GM12878 (cell line): ENCODE results near the gene CARD11. TPM values are rescaled to one million over a fixed set of nuclear protein-coding genes. Genes with fewer than 3 reads are reported as not detected.

Source experiments
- ATAC-seq: fragments of 200-7000 bp; cut with Tn5 transposase; 3 replicates; pipeline ENCODE4 v1.9.1; 2020; ENCODE audit warnings: mild to moderate bottlenecking, moderate library complexity
- BruUV-seq: library from RNA; stranded (reverse); fragments of 400-500 nt; replicated peaks from 2 replicates; lab custom pipeline; 2021; lab: Mats Ljungman, UMichigan
- CTCF ChIA-PET: fragments of 300-600 bp; sonication (Branson Sonifier 250); formaldehyde crosslinking; extraction: SDS; loops from one replicate; lab custom pipeline; 2021; ENCODE audit warnings: inconsistent platforms; lab: Yijun Ruan, JAX
- POLR2A ChIA-PET: fragments of 350-600 bp; formaldehyde crosslinking; extraction: SDS; loops from one replicate; lab custom pipeline; 2021; ENCODE audit warnings: inconsistent platforms; lab: Charles Lee
- RAD21 ChIA-PET: fragments of 300-600 bp; sonication (Branson Sonifier 250); formaldehyde crosslinking; loops from one replicate; lab custom pipeline; 2023; ENCODE audit warnings: antibody characterized with exemption; ENCODE audit not compliant: unreplicated experiment; lab: Charles Lee
- SMC1A ChIA-PET: fragments of 300-600 bp; sonication (Branson Sonifier 250); formaldehyde crosslinking; loops from one replicate; lab custom pipeline; 2023; ENCODE audit not compliant: unreplicated experiment, uncharacterized antibody; lab: Charles Lee
- DNase-seq: peaks from one replicate; pipeline ENCODE4 v3.0.0-alpha.2; 2011; ENCODE audit warnings: low read depth, low spot score
- FAIRE-seq: peaks from 3 replicates; lab custom pipeline; 2011; peaks lifted over from hg19 to GRCh38; lab: Jason Lieb, UNC
- H2AFZ ChIP-seq: 2 replicates; pipeline ENCODE4 v1.6.0; 2011; ENCODE audit warnings: low read depth, low read length, control low read depth; ENCODE audit not compliant: control insufficient read depth
- H3K27ac ChIP-seq: 2 replicates; pipeline ENCODE4 v1.5.1; 2011; ENCODE audit warnings: control low read depth; ENCODE audit not compliant: control insufficient read depth, insufficient read depth
- H3K27me3 ChIP-seq, 2 experiments: replicated peaks in 1 of 2; 2 replicates each; pipeline versions ENCODE4 v1.6.0 to v1.6.1; 2011; ENCODE audit warnings: low read length in 1 of 2; ENCODE audit not compliant: control insufficient read depth in 2 of 2, insufficient read depth in 2 of 2
- H3K36me3 ChIP-seq, 2 experiments: 2 replicates each; pipeline ENCODE4 v1.5.1; 2011; ENCODE audit warnings: low read length in 1 of 2; ENCODE audit not compliant: control insufficient read depth in 2 of 2, insufficient read depth in 2 of 2
- H3K4me1 ChIP-seq: 2 replicates; pipeline ENCODE4 v1.6.1; 2011; ENCODE audit warnings: mild to moderate bottlenecking, low read length, moderate library complexity, mixed read lengths; ENCODE audit not compliant: control insufficient read depth, insufficient read depth
- H3K4me2 ChIP-seq: 2 replicates; pipeline ENCODE4 v1.6.0; 2011; ENCODE audit warnings: control low read depth; ENCODE audit not compliant: control insufficient read depth, insufficient read depth
- H3K4me3 ChIP-seq: fragments of 200-600 bp; sonication (generic); 2 replicates; pipeline ENCODE4 v1.5.1; 2016
- H3K79me2 ChIP-seq: 2 replicates; pipeline ENCODE4 v1.6.0; 2011; ENCODE audit warnings: low read length; ENCODE audit not compliant: control insufficient read depth, insufficient read depth
- H3K9ac ChIP-seq: 2 replicates; pipeline ENCODE4 v1.8.0; 2011; ENCODE audit warnings: low read length, control low read depth, mixed read lengths; ENCODE audit not compliant: control insufficient read depth, insufficient read depth
- H3K9me3 ChIP-seq: replicated peaks from 3 replicates; pipeline ENCODE4 v1.5.1; 2011; ENCODE audit warnings: mild to moderate bottlenecking, low read length; ENCODE audit not compliant: control insufficient read depth, insufficient read depth
- H4K20me1 ChIP-seq: 2 replicates; pipeline ENCODE4 v1.6.0; 2011; ENCODE audit not compliant: control insufficient read depth, insufficient read depth
- CEBPB ChIP-seq, 2 experiments: fragments of 150-350 bp in 1 of 2; IDR thresholded peaks; 2 replicates each; pipeline ENCODE4 v1.6.1; 2012 to 2014; ENCODE audit warnings: low read depth in 2 of 2, low read length in 2 of 2, borderline replicate concordance in 1 of 2, inconsistent platforms in 1 of 2
- CREB1 ChIP-seq: IDR thresholded peaks from 2 replicates; pipeline ENCODE4 v1.6.1; 2012; ENCODE audit warnings: low read depth, mild to moderate bottlenecking, inconsistent platforms
- FOXM1 ChIP-seq: IDR thresholded peaks from 2 replicates; pipeline ENCODE4 v1.6.1; 2012; ENCODE audit warnings: low read depth, mild to moderate bottlenecking, inconsistent platforms, low read length, moderate library complexity
- HCFC1 ChIP-seq: fragments of 150-350 bp; IDR thresholded peaks from 2 replicates; pipeline ENCODE4 v1.6.1; 2014; ENCODE audit warnings: low read length
- NR2C2 ChIP-seq: IDR thresholded peaks from 2 replicates; pipeline ENCODE4 v1.6.1; 2011; ENCODE audit warnings: borderline replicate concordance, low read depth; ENCODE audit not compliant: control insufficient read depth, insufficient read length
- NRF1 ChIP-seq: conservative IDR thresholded peaks from 2 replicates; pipeline ENCODE4 v1.6.1; 2011; ENCODE audit warnings: mild to moderate bottlenecking, low read depth, low read length, improper control_type of control experiment
- PML ChIP-seq: IDR thresholded peaks from 2 replicates; pipeline ENCODE4 v1.6.1; 2012; ENCODE audit warnings: low read length, inconsistent platforms
- RUNX3 ChIP-seq: IDR thresholded peaks from 2 replicates; pipeline ENCODE4 v1.6.1; 2012; ENCODE audit warnings: low read length, inconsistent platforms
- SMAD1 ChIP-seq: fragments of 450-650 bp; IDR thresholded peaks from 2 replicates; pipeline ENCODE4 v1.6.1; 2018; ENCODE audit warnings: mild to moderate bottlenecking, low read depth; ENCODE audit not compliant: partially characterized antibody
- SMC3 ChIP-seq: IDR thresholded peaks from 2 replicates; pipeline ENCODE4 v1.6.1; 2011; ENCODE audit warnings: low read length, improper control_type of control experiment, borderline replicate concordance
- SP1 ChIP-seq: IDR thresholded peaks from one replicate; pipeline ENCODE4 v1.6.1; 2011; ENCODE audit warnings: low read depth, low read length
- STAT3 ChIP-seq: IDR thresholded peaks from 2 replicates; pipeline ENCODE4 v1.6.1; 2011; ENCODE audit warnings: low read depth, low read length, improper control_type of control experiment
- SUZ12 ChIP-seq: fragments of 200-600 bp; sonication (generic); IDR thresholded peaks from one replicate; pipeline ENCODE4 v1.6.1; 2018; ENCODE audit warnings: antibody characterized with exemption, mild to moderate bottlenecking; ENCODE audit not compliant: unreplicated experiment
- TAF1 ChIP-seq: IDR thresholded peaks from 2 replicates; pipeline ENCODE4 v1.6.1; 2011; ENCODE audit warnings: mild to moderate bottlenecking, low read depth, low read length, borderline replicate concordance
- TBL1XR1 ChIP-seq: IDR thresholded peaks from 2 replicates; pipeline ENCODE4 v1.6.1; 2012; ENCODE audit warnings: low read depth, low read length, improper control_type of control experiment
- WGBS: methylation state at CpG from one replicate; pipeline ENCODE4 v1.1.6; 2016; ENCODE audit warnings: low lambda C conversion rate; ENCODE audit not compliant: insufficient replicate concordance, insufficient coverage; ENCODE audit errors: missing lambda C conversion rate; 5-methylcytosine and 5-hydroxymethylcytosine counted together
- in situ Hi-C: fragments of 300-500 bp; cut with MboI; formaldehyde crosslinking; loops from 9 replicates; pipeline ENCODE4 v1.14.3; 2018; ENCODE audit warnings: mixed read lengths
- intact Hi-C: fragments of 100-400 bp; cut with micrococcal nuclease; formaldehyde crosslinking; loops from one replicate; pipeline ENCODE4 v1.14.2; 2022; ENCODE audit not compliant: unreplicated experiment
- polyA plus RNA-seq, 11 experiments: library from polyadenylated mRNA; depleted of rRNA in 4 of 11; unstranded in 6 of 11; stranded (reverse) in 5 of 11; fragments of >200 nt; fragmentation: Nextera tagmentation in 4 of 11; fragmentation: Illumina TruSeq in 1 of 11; extraction: Ambion mirVana in 4 of 11; extraction: Trizol in 1 of 11; gene quantifications; 1 replicate in 1 of 11; 2 replicates in 10 of 11; pipeline versions ENCODE4 v1.2.1 to v1.2.3, GENCODE V29; 2011 to 2016; ENCODE audit warnings: inconsistent platforms in 2 of 11, missing spikeins in 2 of 11, low read depth in 1 of 11
- total RNA-seq, 4 experiments: library from RNA; depleted of rRNA in 3 of 4; stranded (reverse); fragments of >200 nt in 3 of 4; fragmentation: Illumina TruSeq in 1 of 4; extraction: Trizol in 1 of 4; gene quantifications; 2 replicates each; pipeline versions ENCODE4 v1.2.1 to v1.2.3, GENCODE V29; 2013 to 2021
- TF ChIP-seq, protein P1 (sequence below): fragments of 450-650 bp; IDR thresholded peaks from 2 replicates; pipeline ENCODE4 v1.6.1; 2016; ENCODE audit warnings: mild to moderate bottlenecking

Gene CARD11
- total and polyA plus RNA-seq, 10 of the 15 experiments (the other 5 are each of a cell fraction or from before 2014, with no cell fraction given) = 0.27 to 72.0 (median 28.4) TPM

DNA sequence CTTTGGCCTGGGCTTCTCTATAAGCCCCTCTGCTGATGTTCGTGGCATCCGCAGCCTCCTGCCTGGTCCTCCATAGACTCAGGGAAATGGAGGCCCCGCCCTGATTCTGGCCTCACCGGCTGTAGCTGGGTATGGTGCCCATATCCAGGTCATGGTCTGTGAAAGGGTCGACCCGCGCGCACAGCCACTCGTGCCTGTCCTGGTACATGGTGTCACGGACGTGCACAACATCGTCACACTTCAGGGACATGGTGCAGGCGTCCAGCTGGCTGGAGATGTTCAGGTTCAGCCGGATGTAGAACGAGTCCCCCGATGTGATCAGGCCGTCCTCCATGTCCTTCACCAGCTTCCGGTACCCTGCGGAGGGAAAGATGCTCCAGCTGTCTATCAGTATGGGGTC lies 124.4 kb downstream of the CARD11 start:
- peaks cover 5 to 28% of the 10 kb centered on the region in 2 experiments for H3K36me3 ChIP-seq
- TF ChIP-seq NR2C2 (peak; percentile 30), FOXM1 (no peak)
- TF ChIP-seq, all 136 proteins: peak for 1
- ATAC-seq (no peak), FAIRE-seq (no peak), DNase-seq (no peak)
- Histone ChIP-seq H3K9me3 (no peaks in the 10 kb centered on the region; the same call in 2 of the 3 replicates), H3K27me3 (no peaks in the 10 kb centered on the region), H3K79me2 (no peaks in the 10 kb centered on the region), H3K4me3 (no peak overlapping the region), H3K9ac (no peak overlapping the region), H2AFZ (no peak overlapping the region), H3K4me2 (no peak overlapping the region), H3K27ac (no peak overlapping the region), H3K4me1 (no peaks in the 10 kb centered on the region), H4K20me1 (no peaks in the 10 kb centered on the region)
- 96% methylated on average over 18 of the region's 19 CpGs for WGBS
- ChIA-PET POLR2A (interaction anchor here (1.0 kb wide), 1 partner anchor 25 kb away, joined by 4 read pairs; no protein-coding TSS in a partner anchor), SMC1A (no interaction called here), RAD21 (no interaction called here), CTCF (no interaction called here)
- intact Hi-C loops = no loop called here
- BruUV-seq = no TSS peak
- in situ Hi-C loops = no loop called here

DNA sequence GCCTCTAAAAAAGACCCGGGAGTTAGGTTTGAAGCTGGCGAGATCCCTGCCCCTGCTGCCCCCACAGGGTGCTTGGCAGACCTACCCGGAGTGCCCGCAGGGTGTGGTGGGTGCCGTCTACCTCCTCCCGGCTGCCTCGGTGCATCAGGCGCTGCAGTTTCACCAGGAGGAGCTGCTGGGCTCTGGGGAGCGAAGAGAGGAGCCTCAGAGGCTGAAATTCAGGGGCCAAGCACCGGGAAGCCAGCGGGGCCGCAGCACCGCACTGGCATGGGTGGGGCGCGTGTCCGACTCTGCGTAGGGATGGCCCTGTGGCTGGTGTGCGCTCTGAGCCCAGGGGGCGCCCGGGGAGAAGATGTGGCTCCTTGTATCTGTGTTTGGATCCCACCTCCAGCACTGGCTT lies 125.3 kb downstream of the CARD11 start:
- Histone ChIP-seq H3K27me3 (no peaks in the 10 kb centered on the region), H3K4me1 (no peaks in the 10 kb centered on the region)
- TF ChIP-seq SMAD1 = no peak
- TF ChIP-seq SP1 = no peak
- TF ChIP-seq TBL1XR1 = no peak
- TF ChIP-seq STAT3 = no peak
- TF ChIP-seq CEBPB (IDR thresholded peaks at IDR 0.05; ENCODE audit: borderline replicate concordance in 1 of 2, low read depth in 2 of 2, low read length in 2 of 2) = no peak
- TF ChIP-seq HCFC1 = no peak
- TF ChIP-seq NRF1 = no peak
- TF ChIP-seq RUNX3 = no peak
- no peak for TF ChIP-seq SMC3
- TF ChIP-seq PML = no peak
- TF ChIP-seq, protein P1, sequence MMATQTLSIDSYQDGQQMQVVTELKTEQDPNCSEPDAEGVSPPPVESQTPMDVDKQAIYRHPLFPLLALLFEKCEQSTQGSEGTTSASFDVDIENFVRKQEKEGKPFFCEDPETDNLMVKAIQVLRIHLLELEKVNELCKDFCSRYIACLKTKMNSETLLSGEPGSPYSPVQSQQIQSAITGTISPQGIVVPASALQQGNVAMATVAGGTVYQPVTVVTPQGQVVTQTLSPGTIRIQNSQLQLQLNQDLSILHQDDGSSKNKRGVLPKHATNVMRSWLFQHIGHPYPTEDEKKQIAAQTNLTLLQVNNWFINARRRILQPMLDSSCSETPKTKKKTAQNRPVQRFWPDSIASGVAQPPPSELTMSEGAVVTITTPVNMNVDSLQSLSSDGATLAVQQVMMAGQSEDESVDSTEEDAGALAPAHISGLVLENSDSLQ = no peak
- TF ChIP-seq SUZ12 = no peak
- no peak for TF ChIP-seq TAF1
- no peak for TF ChIP-seq CREB1
- TF ChIP-seq, all 136 proteins: peak for 0
- POLR2A ChIA-PET = no interaction called here
- CTCF ChIA-PET = no interaction called here
- SMC1A ChIA-PET = no interaction called here
- WGBS = 98% methylated on average over 20 of the region's 20 CpGs
- BruUV-seq = no TSS peak
- DNase-seq = no peak
- intact Hi-C loops = no loop called here
- H3K9ac ChIP-seq = no peak overlapping the region
- H3K4me3 ChIP-seq = no peak overlapping the region
- RAD21 ChIA-PET = no interaction called here
- no peak overlapping the region for H2AFZ ChIP-seq
- H3K9me3 ChIP-seq = no peaks in the 10 kb centered on the region; the same call in 2 of the 3 replicates
- no peak overlapping the region for H3K27ac ChIP-seq
- no peak overlapping the region for H3K4me2 ChIP-seq
- no peak for FAIRE-seq
- no peak for ATAC-seq
- peaks cover 5 to 28% of the 10 kb centered on the region in 2 experiments for H3K36me3 ChIP-seq
- H3K79me2 ChIP-seq = no peaks in the 10 kb centered on the region
- in situ Hi-C loops = no loop called here
- H4K20me1 ChIP-seq = no peaks in the 10 kb centered on the region
